ENCODE results near the gene GOLGA2.

- TF ChIP-seq GATA3 (IDR thresholded peaks at IDR 0.05; ENCODE audit: low read depth, low read length) (no peak), GATA2 (IDR thresholded peaks at IDR 0.05; ENCODE audit: low read depth, low read length) (no peak)
These were observed 24.1 kb downstream of the GOLGA2 start for GRCh38 chr9:128251732-128252100.
